Activated CD8-positive, alpha-beta T cell treated with anti-CD3 and anti-CD28 coated beads for 36 hours (primary cell): ENCODE measurements around the gene ANKRD27. TPM values are rescaled to one million over a fixed set of nuclear protein-coding genes. Genes with fewer than 3 reads are reported as not detected.

Experiments
- ATAC-seq: fragments of 200-7000 bp; cut with Tn5 transposase; one replicate; pipeline ENCODE4 v1.10.0; 2021; ENCODE audit warnings: mild to moderate bottlenecking, moderate library complexity
- CTCF ChIA-PET: fragments of 350-600 bp; sonication (Branson Sonifier 250); formaldehyde crosslinking; loops from one replicate; lab custom pipeline; 2021; ENCODE audit warnings: antibody characterized with exemption; lab: Charles Lee
- POLR2A ChIA-PET: fragments of 350-600 bp; sonication (Branson Sonifier 250); formaldehyde crosslinking; loops from one replicate; lab custom pipeline; 2021; ENCODE audit warnings: antibody characterized with exemption; lab: Charles Lee
- DNase-seq: peaks from one replicate; pipeline ENCODE4 v3.0.0-alpha.2; 2020
- H3K27ac Mint-ChIP-seq: one replicate; pipeline ENCODE4 v1.8.0; 2021; ENCODE audit warnings: mild to moderate bottlenecking, mixed read lengths
- H3K27me3 Mint-ChIP-seq: one replicate; pipeline ENCODE4 v1.8.0; 2021; ENCODE audit warnings: mixed read lengths
- H3K36me3 Mint-ChIP-seq: one replicate; pipeline ENCODE4 v1.8.0; 2021; ENCODE audit warnings: low read depth, mixed read lengths
- H3K4me1 Mint-ChIP-seq: one replicate; pipeline ENCODE4 v1.8.0; 2021; ENCODE audit warnings: low read depth, mixed read lengths
- H3K4me3 Mint-ChIP-seq: one replicate; pipeline ENCODE4 v1.8.0; 2021; ENCODE audit warnings: mild to moderate bottlenecking, moderate library complexity, mixed read lengths
- H3K9me3 Mint-ChIP-seq: one replicate; pipeline ENCODE4 v1.8.0; 2021; ENCODE audit warnings: mixed read lengths
- intact Hi-C: fragments of 100-400 bp; cut with micrococcal nuclease; formaldehyde crosslinking; loops from one replicate; pipeline ENCODE4 v1.10.0; 2022
- total RNA-seq, 2 experiments: library from RNA; stranded (reverse); gene quantifications; one replicate each; pipeline ENCODE4 v1.2.3, GENCODE V29; 2021
- TF ChIP-seq, protein P1 (sequence below): fragments of 200-600 bp; IDR thresholded peaks from one replicate; pipeline ENCODE4 v1.8.0; 2022; ENCODE audit warnings: antibody characterized with exemption, mild to moderate bottlenecking

The ANKRD27 gene
- total RNA-seq, 2 experiments from 2014 or later = 34.2 to 41.0 TPM

- no peak overlapping the region for H3K4me3 Mint-ChIP-seq
- H3K4me1 Mint-ChIP-seq = no peaks in the 10 kb centered on the region
- DNase-seq = no peak
- ChIA-PET CTCF (interaction anchor here (1.3 kb wide), 1 partner anchor 11 kb away, joined by 4 read pairs; no protein-coding TSS in a partner anchor), POLR2A (no interaction called here)
- no peaks in the 10 kb centered on the region for H3K27me3 Mint-ChIP-seq
- no peaks in the 10 kb centered on the region for H3K9me3 Mint-ChIP-seq
- no peak overlapping the region for H3K27ac Mint-ChIP-seq
- intact Hi-C loops = no loop called here
- ATAC-seq = no peak
- H3K36me3 Mint-ChIP-seq = peaks cover 33% of the 10 kb centered on the region
- TF ChIP-seq, protein P1, sequence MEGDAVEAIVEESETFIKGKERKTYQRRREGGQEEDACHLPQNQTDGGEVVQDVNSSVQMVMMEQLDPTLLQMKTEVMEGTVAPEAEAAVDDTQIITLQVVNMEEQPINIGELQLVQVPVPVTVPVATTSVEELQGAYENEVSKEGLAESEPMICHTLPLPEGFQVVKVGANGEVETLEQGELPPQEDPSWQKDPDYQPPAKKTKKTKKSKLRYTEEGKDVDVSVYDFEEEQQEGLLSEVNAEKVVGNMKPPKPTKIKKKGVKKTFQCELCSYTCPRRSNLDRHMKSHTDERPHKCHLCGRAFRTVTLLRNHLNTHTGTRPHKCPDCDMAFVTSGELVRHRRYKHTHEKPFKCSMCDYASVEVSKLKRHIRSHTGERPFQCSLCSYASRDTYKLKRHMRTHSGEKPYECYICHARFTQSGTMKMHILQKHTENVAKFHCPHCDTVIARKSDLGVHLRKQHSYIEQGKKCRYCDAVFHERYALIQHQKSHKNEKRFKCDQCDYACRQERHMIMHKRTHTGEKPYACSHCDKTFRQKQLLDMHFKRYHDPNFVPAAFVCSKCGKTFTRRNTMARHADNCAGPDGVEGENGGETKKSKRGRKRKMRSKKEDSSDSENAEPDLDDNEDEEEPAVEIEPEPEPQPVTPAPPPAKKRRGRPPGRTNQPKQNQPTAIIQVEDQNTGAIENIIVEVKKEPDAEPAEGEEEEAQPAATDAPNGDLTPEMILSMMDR = no peak
Measured at GRCh38 chr19:32613008-32613407, 62.0 kb downstream of the ANKRD27 start.

DNA sequence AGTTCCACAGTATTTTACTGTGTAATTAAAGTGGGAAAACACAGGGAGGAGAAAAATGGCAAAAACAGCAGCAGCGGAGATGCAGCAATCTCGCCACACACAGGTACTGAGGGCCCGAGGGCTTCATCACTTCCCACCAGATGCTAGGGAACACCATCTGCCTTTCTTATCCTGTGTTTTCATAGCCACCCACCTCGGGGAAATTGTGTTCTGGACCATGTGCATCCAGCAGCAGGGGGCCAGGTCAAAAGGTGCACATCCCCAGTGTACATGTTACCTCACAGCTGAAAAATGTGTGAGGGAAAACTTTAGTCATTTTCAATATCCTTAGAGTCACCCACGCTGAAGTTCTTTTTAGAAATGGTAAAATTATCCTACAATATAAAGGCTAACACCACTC lies 63.8 kb downstream of the ANKRD27 start:
- Mint-ChIP-seq H3K27me3 (no peaks in the 10 kb centered on the region), H3K9me3 (no peaks in the 10 kb centered on the region), H3K4me1 (no peaks in the 10 kb centered on the region), H3K4me3 (no peak overlapping the region), H3K27ac (no peak overlapping the region), H3K36me3 (peaks cover 32% of the 10 kb centered on the region)
- ATAC-seq = no peak
- TF ChIP-seq, protein P1 = no peak
- intact Hi-C loops = no loop called here
- no peak for DNase-seq
- CTCF ChIA-PET = no interaction called here
- POLR2A ChIA-PET = no interaction called here

- no peak overlapping the region for H3K4me3 Mint-ChIP-seq
- TF ChIP-seq, protein P1 = no peak
- H3K27me3 Mint-ChIP-seq = no peaks in the 10 kb centered on the region
- DNase-seq (no peak), ATAC-seq (no peak)
- peaks cover 22% of the 10 kb centered on the region for H3K36me3 Mint-ChIP-seq
- ChIA-PET POLR2A (no interaction called here), CTCF (no interaction called here)
- no peak overlapping the region for H3K27ac Mint-ChIP-seq
- no peaks in the 10 kb centered on the region for H3K9me3 Mint-ChIP-seq
- H3K4me1 Mint-ChIP-seq = no peaks in the 10 kb centered on the region
- intact Hi-C loops = no loop called here
Measured at GRCh38 chr19:32607479-32607878, 67.5 kb downstream of the ANKRD27 start.

GRCh38 chr19:32606289-32606688 lies 68.7 kb downstream of the ANKRD27 start:
- H3K27ac Mint-ChIP-seq = no peak overlapping the region
- no peak overlapping the region for H3K4me3 Mint-ChIP-seq
- DNase-seq = no peak
- intact Hi-C loops = no loop called here
- H3K36me3 Mint-ChIP-seq = peaks cover 23% of the 10 kb centered on the region
- TF ChIP-seq, protein P1 = no peak
- H3K9me3 Mint-ChIP-seq = no peaks in the 10 kb centered on the region
- ChIA-PET POLR2A (interaction anchor here (0.6 to 1.2 kb wide), 2 partner anchors 12 to 87 kb away, joined by 3 read pairs; no protein-coding TSS in a partner anchor), CTCF (interaction anchor here (1.0 kb wide), 1 partner anchor 8 kb away, joined by 3 read pairs; no protein-coding TSS in a partner anchor)
- no peak for ATAC-seq
- H3K27me3 Mint-ChIP-seq = no peaks in the 10 kb centered on the region
- no peaks in the 10 kb centered on the region for H3K4me1 Mint-ChIP-seq

DNA sequence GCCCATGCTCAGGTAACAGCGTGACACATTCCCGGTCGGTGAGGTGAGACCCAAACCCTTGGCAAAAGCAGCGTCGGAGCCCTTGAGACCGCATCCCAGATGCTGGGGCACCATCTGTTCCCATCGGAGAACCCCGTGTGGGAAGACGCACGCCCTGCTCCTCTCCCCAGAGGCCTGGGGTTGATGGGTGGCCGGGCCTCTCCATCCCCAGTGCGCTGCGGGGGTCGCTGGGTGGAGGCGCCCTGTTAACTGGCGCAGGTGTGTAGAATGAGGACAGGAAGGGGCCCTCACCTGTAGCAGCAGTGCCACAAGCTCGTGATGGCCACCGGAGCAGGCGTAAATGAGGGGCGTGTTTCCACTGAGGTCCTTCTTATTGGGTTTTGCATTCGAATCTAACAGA lies 69.4 kb downstream of the ANKRD27 start:
- DNase-seq (no peak), ATAC-seq (no peak)
- peaks cover 23% of the 10 kb centered on the region for H3K36me3 Mint-ChIP-seq
- POLR2A ChIA-PET = interaction anchor here (0.7 kb wide), 1 partner anchor 8 kb away, joined by 4 read pairs; no protein-coding TSS in a partner anchor
- H3K9me3 Mint-ChIP-seq = no peaks in the 10 kb centered on the region
- H3K4me3 Mint-ChIP-seq = no peak overlapping the region
- intact Hi-C loops = no loop called here
- no peaks in the 10 kb centered on the region for H3K4me1 Mint-ChIP-seq
- CTCF ChIA-PET = no interaction called here
- no peak overlapping the region for H3K27ac Mint-ChIP-seq
- TF ChIP-seq, protein P1 = no peak
- H3K27me3 Mint-ChIP-seq = no peaks in the 10 kb centered on the region
